Measurements from ENCODE around the gene GPRIN3.

DNA sequence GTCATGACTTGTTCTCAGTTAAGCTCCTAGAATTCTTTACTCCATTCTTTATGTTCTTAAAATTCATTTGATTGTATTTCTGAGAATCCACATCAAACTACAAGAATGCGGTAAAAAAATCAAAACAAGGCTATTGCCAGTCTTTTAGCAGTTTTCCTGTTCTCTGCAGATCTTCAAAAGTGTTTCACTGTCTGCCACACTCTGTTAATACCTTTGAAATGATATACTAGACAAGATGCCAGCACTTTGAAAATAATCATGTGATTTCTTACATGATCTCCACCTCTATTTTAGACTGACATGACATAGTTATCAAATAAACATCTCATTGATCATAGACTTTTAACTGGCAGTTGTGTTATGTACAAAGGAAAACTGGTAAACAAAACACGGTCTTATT is 30.1 kb upstream of the GPRIN3 start:
- TF ChIP-seq, protein P1, sequence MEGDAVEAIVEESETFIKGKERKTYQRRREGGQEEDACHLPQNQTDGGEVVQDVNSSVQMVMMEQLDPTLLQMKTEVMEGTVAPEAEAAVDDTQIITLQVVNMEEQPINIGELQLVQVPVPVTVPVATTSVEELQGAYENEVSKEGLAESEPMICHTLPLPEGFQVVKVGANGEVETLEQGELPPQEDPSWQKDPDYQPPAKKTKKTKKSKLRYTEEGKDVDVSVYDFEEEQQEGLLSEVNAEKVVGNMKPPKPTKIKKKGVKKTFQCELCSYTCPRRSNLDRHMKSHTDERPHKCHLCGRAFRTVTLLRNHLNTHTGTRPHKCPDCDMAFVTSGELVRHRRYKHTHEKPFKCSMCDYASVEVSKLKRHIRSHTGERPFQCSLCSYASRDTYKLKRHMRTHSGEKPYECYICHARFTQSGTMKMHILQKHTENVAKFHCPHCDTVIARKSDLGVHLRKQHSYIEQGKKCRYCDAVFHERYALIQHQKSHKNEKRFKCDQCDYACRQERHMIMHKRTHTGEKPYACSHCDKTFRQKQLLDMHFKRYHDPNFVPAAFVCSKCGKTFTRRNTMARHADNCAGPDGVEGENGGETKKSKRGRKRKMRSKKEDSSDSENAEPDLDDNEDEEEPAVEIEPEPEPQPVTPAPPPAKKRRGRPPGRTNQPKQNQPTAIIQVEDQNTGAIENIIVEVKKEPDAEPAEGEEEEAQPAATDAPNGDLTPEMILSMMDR (IDR thresholded peaks at IDR 0.05 in 2 of 3, conservative IDR thresholded peaks at IDR 0.05 in 1 of 3; ENCODE audit: control insufficient read depth in 2 of 3, extremely low read depth in 1 of 3, insufficient read depth in 1 of 3, low read depth in 3 of 3, low read length in 3 of 3), result no peak
- TF ChIP-seq POLR2A (IDR thresholded peaks at IDR 0.05; ENCODE audit: low read depth, low read length) (no peak), SIX5 (IDR thresholded peaks at IDR 0.05; ENCODE audit: low read depth, low read length, severe bottlenecking) (no peak), YBX1 (IDR thresholded peaks at IDR 0.05) (no peak)
- TF ChIP-seq, protein P2, sequence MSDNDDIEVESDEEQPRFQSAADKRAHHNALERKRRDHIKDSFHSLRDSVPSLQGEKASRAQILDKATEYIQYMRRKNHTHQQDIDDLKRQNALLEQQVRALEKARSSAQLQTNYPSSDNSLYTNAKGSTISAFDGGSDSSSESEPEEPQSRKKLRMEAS (IDR thresholded peaks at IDR 0.05; ENCODE audit: low read depth, low read length), result no peak
